GM23338 (cell line): ENCODE measurements around the gene ALCAM. TPM values are rescaled to one million over a fixed set of nuclear protein-coding genes. Genes with fewer than 3 reads are reported as not detected.

Experiments used
- ATAC-seq: fragments of 200-7000 bp; cut with Tn5 transposase; 3 replicates; pipeline ENCODE4 v1.9.1; 2020
- DNase-seq: peaks from one replicate; pipeline ENCODE4 v3.0.0-alpha.2; 2015; ENCODE audit warnings: low spot score
- H2AFZ ChIP-seq: fragments of 200-600 bp; sonication (generic); 2 replicates; pipeline ENCODE4 v1.8.0; 2016; ENCODE audit warnings: antibody characterized with exemption, mild to moderate bottlenecking, moderate library complexity
- H3F3A ChIP-seq: fragments of 200-600 bp; sonication (generic); replicated peaks from 2 replicates; pipeline ENCODE4 v1.8.0; 2017; ENCODE audit warnings: antibody characterized with exemption, mixed run types, low read depth
- H3K27ac ChIP-seq: fragments of 200-600 bp; sonication (generic); 2 replicates; pipeline ENCODE4 v1.6.1; 2016; ENCODE audit warnings: low read depth
- H3K27me3 ChIP-seq: fragments of 200-600 bp; sonication (generic); 2 replicates; pipeline ENCODE4 v1.8.0; 2016; ENCODE audit warnings: mild to moderate bottlenecking, mixed run types, moderate library complexity; ENCODE audit not compliant: insufficient read depth
- H3K36me3 ChIP-seq: fragments of 200-600 bp; sonication (generic); 2 replicates; pipeline ENCODE4 v1.8.0; 2016; ENCODE audit warnings: mild to moderate bottlenecking; ENCODE audit not compliant: insufficient read depth
- H3K4me1 ChIP-seq: fragments of 200-600 bp; sonication (generic); 2 replicates; pipeline ENCODE4 v1.8.0; 2016; ENCODE audit warnings: mild to moderate bottlenecking, moderate library complexity; ENCODE audit not compliant: insufficient read depth
- H3K4me2 ChIP-seq: fragments of 200-600 bp; sonication (generic); 2 replicates; pipeline ENCODE4 v1.7.1; 2017; ENCODE audit warnings: mixed run types
- H3K4me3 ChIP-seq: fragments of 200-600 bp; sonication (generic); 2 replicates; pipeline ENCODE4 v1.6.1; 2016; ENCODE audit warnings: mixed run types
- H3K79me2 ChIP-seq: fragments of 200-600 bp; sonication (generic); replicated peaks from 2 replicates; pipeline ENCODE4 v1.8.0; 2017; ENCODE audit warnings: mild to moderate bottlenecking; ENCODE audit not compliant: insufficient read depth
- H3K9me2 ChIP-seq: fragments of 200-600 bp; sonication (generic); 2 replicates; pipeline ENCODE4 v1.8.0; 2017; ENCODE audit not compliant: insufficient read depth
- H4K20me1 ChIP-seq: fragments of 200-600 bp; sonication (generic); replicated peaks from 2 replicates; pipeline ENCODE4 v1.8.0; 2017; ENCODE audit warnings: mild to moderate bottlenecking; ENCODE audit not compliant: insufficient read depth
- H3K27ac Mint-ChIP-seq: 2 replicates; pipeline ENCODE4 v1.8.0; 2020; ENCODE audit warnings: inconsistent platforms, mild to moderate bottlenecking, moderate library complexity, mixed read lengths
- H3K27me3 Mint-ChIP-seq: 3 replicates; pipeline ENCODE4 v1.8.0; 2022; ENCODE audit warnings: low read depth, mild to moderate bottlenecking, moderate library complexity, mixed read lengths, inconsistent platforms; ENCODE audit not compliant: insufficient read depth, poor library complexity
- H3K36me3 Mint-ChIP-seq: 3 replicates; pipeline ENCODE4 v1.8.0; 2021; ENCODE audit warnings: low read depth, mild to moderate bottlenecking, inconsistent platforms, moderate library complexity, mixed read lengths
- H3K4me1 Mint-ChIP-seq: 3 replicates; pipeline ENCODE4 v1.8.0; 2020; ENCODE audit warnings: mild to moderate bottlenecking, inconsistent platforms, mixed read lengths
- H3K4me3 Mint-ChIP-seq: 3 replicates; pipeline ENCODE4 v1.8.0; 2021; ENCODE audit warnings: moderate library complexity, mild to moderate bottlenecking, inconsistent platforms, mixed read lengths
- H3K9me3 Mint-ChIP-seq: 3 replicates; pipeline ENCODE4 v1.8.0; 2020; ENCODE audit warnings: moderate library complexity, mild to moderate bottlenecking, inconsistent platforms, mixed read lengths
- CREB1 ChIP-seq: fragments of 250-450 bp; sonication (Bioruptor Pico); IDR thresholded peaks from 2 replicates; pipeline ENCODE4 v1.5.0; 2020; ENCODE audit warnings: low read depth, mild to moderate bottlenecking, moderate library complexity
- EZH2 ChIP-seq: fragments of 200-600 bp; sonication (generic); IDR thresholded peaks from one replicate; pipeline ENCODE4 v1.8.0; 2017; ENCODE audit warnings: antibody characterized with exemption, mild to moderate bottlenecking, low read depth; ENCODE audit not compliant: unreplicated experiment
- JUNB ChIP-seq: IDR thresholded peaks from one replicate; pipeline ENCODE4 v1.6.1; 2016; ENCODE audit warnings: antibody characterized with exemption; ENCODE audit not compliant: unreplicated experiment
- POLR2AphosphoS5 ChIP-seq: IDR thresholded peaks from 2 replicates; pipeline ENCODE4 v1.6.1; 2016; ENCODE audit warnings: antibody characterized with exemption, low read depth
- STAT1 ChIP-seq: IDR thresholded peaks from one replicate; pipeline ENCODE4 v1.6.1; 2016; ENCODE audit warnings: antibody characterized with exemption; ENCODE audit not compliant: unreplicated experiment
- polyA plus RNA-seq: library from polyadenylated mRNA; unstranded; fragments of >200 nt; fragmentation: Nextera tagmentation; extraction: Ambion mirVana; gene quantifications from 2 replicates; pipeline ENCODE4 v1.2.1, GENCODE V29; 2016
- total RNA-seq: library from RNA; depleted of rRNA; stranded (reverse); fragments of >200 nt; shearing (Covaris generic); gene quantifications from 2 replicates; pipeline ENCODE4 v1.2.3, GENCODE V29; 2014
- TF ChIP-seq, protein P1 (sequence below): fragments of 250-450 bp; sonication (Bioruptor Pico); IDR thresholded peaks from 2 replicates; pipeline ENCODE4 v1.5.0; 2020; ENCODE audit warnings: mild to moderate bottlenecking, moderate library complexity
- TF ChIP-seq, protein P2 (sequence below): IDR thresholded peaks from 2 replicates; pipeline ENCODE4 v1.6.1; 2016; ENCODE audit warnings: antibody characterized with exemption
- TF ChIP-seq, protein P3 (sequence below), 2 experiments: fragments of 200-600 bp in 1 of 2; sonication (generic) in 1 of 2; conservative IDR thresholded peaks; 2 replicates each; pipeline versions ENCODE4 v1.5.1 to v1.6.1; 2016 to 2017; ENCODE audit warnings: antibody characterized with exemption in 2 of 2, low read depth in 2 of 2, mild to moderate bottlenecking in 2 of 2, moderate library complexity in 1 of 2
- TF ChIP-seq, protein P4 (sequence below): IDR thresholded peaks from one replicate; pipeline ENCODE4 v1.6.1; 2018; ENCODE audit warnings: antibody characterized with exemption; ENCODE audit not compliant: unreplicated experiment

The ALCAM gene
- total and polyA plus RNA-seq, 2 experiments from 2014 or later: 11.3 to 36.0 TPM

DNA sequence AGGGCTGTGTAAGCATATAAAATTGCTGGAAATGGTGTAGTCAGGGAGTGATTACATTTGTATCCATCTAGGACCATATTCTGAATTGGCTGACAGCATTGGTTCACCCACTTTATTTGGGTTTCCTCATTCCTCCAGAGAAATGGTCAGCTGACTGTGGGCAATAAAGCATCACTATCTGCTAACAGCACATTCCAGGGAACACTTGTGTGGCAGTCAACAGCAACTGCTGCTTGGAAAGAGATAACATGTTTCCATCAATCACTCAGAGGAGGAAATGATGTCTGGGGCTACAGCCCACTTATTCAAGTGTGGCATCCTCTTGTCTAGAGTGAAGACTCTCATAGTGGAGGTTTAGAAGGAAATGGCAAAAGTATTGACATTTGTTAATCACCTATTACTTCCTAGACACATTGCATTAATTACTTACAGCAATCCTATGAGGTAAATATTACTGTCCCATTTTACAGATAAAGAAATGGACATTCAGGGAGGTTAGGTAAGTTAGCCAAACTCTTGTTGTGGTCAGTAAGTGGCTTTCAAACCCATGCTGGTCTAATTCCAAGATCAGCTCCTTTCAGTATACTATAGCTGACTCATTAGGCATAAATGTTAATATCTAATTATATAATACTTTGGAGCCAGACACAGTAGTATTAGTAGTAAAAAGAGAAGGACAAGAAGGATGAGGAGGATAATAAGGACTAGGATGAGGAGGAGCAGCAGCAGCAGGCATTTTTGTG, 247.8 kb downstream of the ALCAM start (continued):
- TF ChIP-seq, protein P1, sequence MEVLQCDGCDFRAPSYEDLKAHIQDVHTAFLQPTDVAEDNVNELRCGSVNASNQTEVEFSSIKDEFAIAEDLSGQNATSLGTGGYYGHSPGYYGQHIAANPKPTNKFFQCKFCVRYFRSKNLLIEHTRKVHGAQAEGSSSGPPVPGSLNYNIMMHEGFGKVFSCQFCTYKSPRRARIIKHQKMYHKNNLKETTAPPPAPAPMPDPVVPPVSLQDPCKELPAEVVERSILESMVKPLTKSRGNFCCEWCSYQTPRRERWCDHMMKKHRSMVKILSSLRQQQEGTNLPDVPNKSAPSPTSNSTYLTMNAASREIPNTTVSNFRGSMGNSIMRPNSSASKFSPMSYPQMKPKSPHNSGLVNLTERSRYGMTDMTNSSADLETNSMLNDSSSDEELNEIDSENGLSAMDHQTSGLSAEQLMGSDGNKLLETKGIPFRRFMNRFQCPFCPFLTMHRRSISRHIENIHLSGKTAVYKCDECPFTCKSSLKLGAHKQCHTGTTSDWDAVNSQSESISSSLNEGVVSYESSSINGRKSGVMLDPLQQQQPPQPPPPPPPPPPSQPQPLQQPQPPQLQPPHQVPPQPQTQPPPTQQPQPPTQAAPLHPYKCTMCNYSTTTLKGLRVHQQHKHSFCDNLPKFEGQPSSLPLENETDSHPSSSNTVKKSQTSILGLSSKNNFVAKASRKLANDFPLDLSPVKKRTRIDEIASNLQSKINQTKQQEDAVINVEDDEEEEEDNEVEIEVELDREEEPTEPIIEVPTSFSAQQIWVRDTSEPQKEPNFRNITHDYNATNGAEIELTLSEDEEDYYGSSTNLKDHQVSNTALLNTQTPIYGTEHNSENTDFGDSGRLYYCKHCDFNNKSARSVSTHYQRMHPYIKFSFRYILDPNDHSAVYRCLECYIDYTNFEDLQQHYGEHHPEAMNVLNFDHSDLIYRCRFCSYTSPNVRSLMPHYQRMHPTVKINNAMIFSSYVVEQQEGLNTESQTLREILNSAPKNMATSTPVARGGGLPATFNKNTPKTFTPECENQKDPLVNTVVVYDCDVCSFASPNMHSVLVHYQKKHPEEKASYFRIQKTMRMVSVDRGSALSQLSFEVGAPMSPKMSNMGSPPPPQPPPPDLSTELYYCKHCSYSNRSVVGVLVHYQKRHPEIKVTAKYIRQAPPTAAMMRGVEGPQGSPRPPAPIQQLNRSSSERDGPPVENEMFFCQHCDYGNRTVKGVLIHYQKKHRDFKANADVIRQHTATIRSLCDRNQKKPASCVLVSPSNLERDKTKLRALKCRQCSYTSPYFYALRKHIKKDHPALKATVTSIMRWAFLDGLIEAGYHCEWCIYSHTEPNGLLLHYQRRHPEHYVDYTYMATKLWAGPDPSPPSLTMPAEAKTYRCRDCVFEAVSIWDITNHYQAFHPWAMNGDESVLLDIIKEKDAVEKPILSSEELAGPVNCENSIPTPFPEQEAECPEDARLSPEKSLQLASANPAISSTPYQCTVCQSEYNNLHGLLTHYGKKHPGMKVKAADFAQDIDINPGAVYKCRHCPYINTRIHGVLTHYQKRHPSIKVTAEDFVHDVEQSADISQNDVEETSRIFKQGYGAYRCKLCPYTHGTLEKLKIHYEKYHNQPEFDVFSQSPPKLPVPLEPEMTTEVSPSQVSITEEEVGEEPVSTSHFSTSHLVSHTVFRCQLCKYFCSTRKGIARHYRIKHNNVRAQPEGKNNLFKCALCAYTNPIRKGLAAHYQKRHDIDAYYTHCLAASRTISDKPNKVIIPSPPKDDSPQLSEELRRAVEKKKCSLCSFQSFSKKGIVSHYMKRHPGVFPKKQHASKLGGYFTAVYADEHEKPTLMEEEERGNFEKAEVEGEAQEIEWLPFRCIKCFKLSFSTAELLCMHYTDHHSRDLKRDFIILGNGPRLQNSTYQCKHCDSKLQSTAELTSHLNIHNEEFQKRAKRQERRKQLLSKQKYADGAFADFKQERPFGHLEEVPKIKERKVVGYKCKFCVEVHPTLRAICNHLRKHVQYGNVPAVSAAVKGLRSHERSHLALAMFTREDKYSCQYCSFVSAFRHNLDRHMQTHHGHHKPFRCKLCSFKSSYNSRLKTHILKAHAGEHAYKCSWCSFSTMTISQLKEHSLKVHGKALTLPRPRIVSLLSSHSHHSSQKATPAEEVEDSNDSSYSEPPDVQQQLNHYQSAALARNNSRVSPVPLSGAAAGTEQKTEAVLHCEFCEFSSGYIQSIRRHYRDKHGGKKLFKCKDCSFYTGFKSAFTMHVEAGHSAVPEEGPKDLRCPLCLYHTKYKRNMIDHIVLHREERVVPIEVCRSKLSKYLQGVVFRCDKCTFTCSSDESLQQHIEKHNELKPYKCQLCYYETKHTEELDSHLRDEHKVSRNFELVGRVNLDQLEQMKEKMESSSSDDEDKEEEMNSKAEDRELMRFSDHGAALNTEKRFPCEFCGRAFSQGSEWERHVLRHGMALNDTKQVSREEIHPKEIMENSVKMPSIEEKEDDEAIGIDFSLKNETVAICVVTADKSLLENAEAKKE (CRISPR knock-in tag): no peak
- TF ChIP-seq STAT1: no peak
- TF ChIP-seq, protein P2, sequence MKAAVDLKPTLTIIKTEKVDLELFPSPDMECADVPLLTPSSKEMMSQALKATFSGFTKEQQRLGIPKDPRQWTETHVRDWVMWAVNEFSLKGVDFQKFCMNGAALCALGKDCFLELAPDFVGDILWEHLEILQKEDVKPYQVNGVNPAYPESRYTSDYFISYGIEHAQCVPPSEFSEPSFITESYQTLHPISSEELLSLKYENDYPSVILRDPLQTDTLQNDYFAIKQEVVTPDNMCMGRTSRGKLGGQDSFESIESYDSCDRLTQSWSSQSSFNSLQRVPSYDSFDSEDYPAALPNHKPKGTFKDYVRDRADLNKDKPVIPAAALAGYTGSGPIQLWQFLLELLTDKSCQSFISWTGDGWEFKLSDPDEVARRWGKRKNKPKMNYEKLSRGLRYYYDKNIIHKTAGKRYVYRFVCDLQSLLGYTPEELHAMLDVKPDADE: no peak

DNA sequence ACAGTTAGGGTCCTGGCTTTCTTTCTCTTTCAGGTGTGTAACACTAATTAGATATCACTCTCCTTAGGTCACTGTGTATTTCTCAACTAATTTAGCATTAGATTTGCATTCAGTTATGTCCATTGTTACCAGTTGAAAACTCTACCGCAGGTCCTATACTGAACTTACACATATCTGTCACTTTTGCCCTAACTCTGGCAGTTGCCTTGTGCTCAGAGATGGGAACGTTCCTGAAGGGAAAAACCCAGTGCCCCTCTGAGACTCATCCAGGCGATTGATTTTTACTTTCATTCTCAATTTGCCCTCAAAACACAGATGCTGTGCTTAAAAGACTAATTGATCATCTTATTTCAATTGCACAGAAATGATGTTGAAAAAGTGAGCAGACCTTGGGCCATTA, 249.1 kb downstream of the ALCAM start:
- ATAC-seq (no peak), DNase-seq (no peak)
- Mint-ChIP-seq H3K27ac (no peak overlapping the region), H3K36me3 (no peaks in the 10 kb centered on the region), H3K9me3 (no peaks in the 10 kb centered on the region), H3K27me3 (peaks cover 2% of the 10 kb centered on the region), H3K4me1 (peaks cover 18% of the 10 kb centered on the region), H3K4me3 (no peak overlapping the region)
- no peak overlapping the region for H3K27ac ChIP-seq
- TF ChIP-seq, protein P3, sequence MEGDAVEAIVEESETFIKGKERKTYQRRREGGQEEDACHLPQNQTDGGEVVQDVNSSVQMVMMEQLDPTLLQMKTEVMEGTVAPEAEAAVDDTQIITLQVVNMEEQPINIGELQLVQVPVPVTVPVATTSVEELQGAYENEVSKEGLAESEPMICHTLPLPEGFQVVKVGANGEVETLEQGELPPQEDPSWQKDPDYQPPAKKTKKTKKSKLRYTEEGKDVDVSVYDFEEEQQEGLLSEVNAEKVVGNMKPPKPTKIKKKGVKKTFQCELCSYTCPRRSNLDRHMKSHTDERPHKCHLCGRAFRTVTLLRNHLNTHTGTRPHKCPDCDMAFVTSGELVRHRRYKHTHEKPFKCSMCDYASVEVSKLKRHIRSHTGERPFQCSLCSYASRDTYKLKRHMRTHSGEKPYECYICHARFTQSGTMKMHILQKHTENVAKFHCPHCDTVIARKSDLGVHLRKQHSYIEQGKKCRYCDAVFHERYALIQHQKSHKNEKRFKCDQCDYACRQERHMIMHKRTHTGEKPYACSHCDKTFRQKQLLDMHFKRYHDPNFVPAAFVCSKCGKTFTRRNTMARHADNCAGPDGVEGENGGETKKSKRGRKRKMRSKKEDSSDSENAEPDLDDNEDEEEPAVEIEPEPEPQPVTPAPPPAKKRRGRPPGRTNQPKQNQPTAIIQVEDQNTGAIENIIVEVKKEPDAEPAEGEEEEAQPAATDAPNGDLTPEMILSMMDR (conservative IDR thresholded peaks at IDR 0.05; ENCODE audit: low read depth in 2 of 2): no peak
- no peak for TF ChIP-seq STAT1
- no peak for TF ChIP-seq POLR2AphosphoS5
- TF ChIP-seq CREB1 (CRISPR knock-in tag): no peak
- no peak for TF ChIP-seq JUNB
- no peak for TF ChIP-seq EZH2
- TF ChIP-seq, protein P4, sequence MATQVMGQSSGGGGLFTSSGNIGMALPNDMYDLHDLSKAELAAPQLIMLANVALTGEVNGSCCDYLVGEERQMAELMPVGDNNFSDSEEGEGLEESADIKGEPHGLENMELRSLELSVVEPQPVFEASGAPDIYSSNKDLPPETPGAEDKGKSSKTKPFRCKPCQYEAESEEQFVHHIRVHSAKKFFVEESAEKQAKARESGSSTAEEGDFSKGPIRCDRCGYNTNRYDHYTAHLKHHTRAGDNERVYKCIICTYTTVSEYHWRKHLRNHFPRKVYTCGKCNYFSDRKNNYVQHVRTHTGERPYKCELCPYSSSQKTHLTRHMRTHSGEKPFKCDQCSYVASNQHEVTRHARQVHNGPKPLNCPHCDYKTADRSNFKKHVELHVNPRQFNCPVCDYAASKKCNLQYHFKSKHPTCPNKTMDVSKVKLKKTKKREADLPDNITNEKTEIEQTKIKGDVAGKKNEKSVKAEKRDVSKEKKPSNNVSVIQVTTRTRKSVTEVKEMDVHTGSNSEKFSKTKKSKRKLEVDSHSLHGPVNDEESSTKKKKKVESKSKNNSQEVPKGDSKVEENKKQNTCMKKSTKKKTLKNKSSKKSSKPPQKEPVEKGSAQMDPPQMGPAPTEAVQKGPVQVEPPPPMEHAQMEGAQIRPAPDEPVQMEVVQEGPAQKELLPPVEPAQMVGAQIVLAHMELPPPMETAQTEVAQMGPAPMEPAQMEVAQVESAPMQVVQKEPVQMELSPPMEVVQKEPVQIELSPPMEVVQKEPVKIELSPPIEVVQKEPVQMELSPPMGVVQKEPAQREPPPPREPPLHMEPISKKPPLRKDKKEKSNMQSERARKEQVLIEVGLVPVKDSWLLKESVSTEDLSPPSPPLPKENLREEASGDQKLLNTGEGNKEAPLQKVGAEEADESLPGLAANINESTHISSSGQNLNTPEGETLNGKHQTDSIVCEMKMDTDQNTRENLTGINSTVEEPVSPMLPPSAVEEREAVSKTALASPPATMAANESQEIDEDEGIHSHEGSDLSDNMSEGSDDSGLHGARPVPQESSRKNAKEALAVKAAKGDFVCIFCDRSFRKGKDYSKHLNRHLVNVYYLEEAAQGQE: no peak
- H3K4me1 ChIP-seq: 0 out of 2 replicates have a peak, but pooled peaks cover 8% of the 10 kb centered on the region
- H3K9me2 ChIP-seq: no peaks in the 10 kb centered on the region
- no peak overlapping the region for H2AFZ ChIP-seq
- no peak overlapping the region for H3K4me2 ChIP-seq
- H3K27me3 ChIP-seq: no peaks in the 10 kb centered on the region
- no peaks in the 10 kb centered on the region for H4K20me1 ChIP-seq
- no peaks in the 10 kb centered on the region for H3K79me2 ChIP-seq
- no peak overlapping the region for H3K4me3 ChIP-seq
- H3K36me3 ChIP-seq: no peaks in the 10 kb centered on the region
- H3F3A ChIP-seq: no peaks in the 10 kb centered on the region
